ENCODE results near the gene KRTAP19-3.
"Not testable (repeated sequence)": the region's sequence is repeated elsewhere in the genome, so short reads cannot be mapped to it uniquely, and the experiment has no call there.

The KRTAP19-3 gene

GRCh38 chr21:30491963-30492428, at the start of gene KRTAP19-3:
Gene KRTAP19-3, minus strand, starts transcription at chr21:30492013. Its CDS starts 56 bp downstream, at chr21:30491957.
- no peak for DNase-seq

GRCh38 chr21:30518876-30519275, 27.1 kb upstream of the KRTAP19-3 start:
- no peak for DNase-seq

GRCh38 chr21:30515681-30516080, 23.9 kb upstream of the KRTAP19-3 start:
- DNase-seq: no peak

- not testable (repeated sequence) for DNase-seq
Observed at GRCh38 chr21:30505621-30506205, 13.9 kb upstream of the KRTAP19-3 start.

GRCh38 chr21:30502041-30502440, 10.2 kb upstream of the KRTAP19-3 start, which contains the start of gene KRTAP19-5:
Gene KRTAP19-5, minus strand, starts transcription at chr21:30502141. Its CDS starts 51 bp downstream, at chr21:30502090.
- DNase-seq: no peak

- no peak for DNase-seq
Observed at GRCh38 chr21:30497065-30497464, 5.3 kb upstream of the KRTAP19-3 start, which contains the start of gene KRTAP19-4. Gene KRTAP19-4, minus strand, starts transcription at chr21:30497165. Its CDS starts 55 bp downstream, at chr21:30497110.

GRCh38 chr21:30487336-30487735, 4.5 kb downstream of the KRTAP19-3 start, which contains the start of gene KRTAP19-2:
Gene KRTAP19-2, minus strand, starts transcription at chr21:30487436. Its CDS starts 88 bp downstream, at chr21:30487348.
- DNase-seq: no peak

- no peak for DNase-seq
Observed at GRCh38 chr21:30486180-30486579, 5.6 kb downstream of the KRTAP19-3 start.

- DNase-seq: no peak
Observed at GRCh38 chr21:30482130-30482529, 9.7 kb downstream of the KRTAP19-3 start.

- DNase-seq: no peak
Observed at GRCh38 chr21:30480145-30480544, 11.7 kb downstream of the KRTAP19-3 start, which contains the start of gene KRTAP19-1. Gene KRTAP19-1, minus strand, starts transcription at chr21:30480367. Its CDS starts 50 bp downstream, at chr21:30480317.

- DNase-seq: no peak
Observed at GRCh38 chr21:30479259-30479658, 12.6 kb downstream of the KRTAP19-3 start.

- no peak for DNase-seq
Observed at GRCh38 chr21:30478004-30478403, 13.8 kb downstream of the KRTAP19-3 start.

- no peak for DNase-seq
Observed at GRCh38 chr21:30468900-30469714, 22.7 kb downstream of the KRTAP19-3 start.

GRCh38 chr21:30463713-30464112, 28.1 kb downstream of the KRTAP19-3 start:
- DNase-seq: no peak

GRCh38 chr21:30448514-30448913, 43.3 kb downstream of the KRTAP19-3 start:
- no peak for DNase-seq

- no peak for DNase-seq
Observed at GRCh38 chr21:30447056-30447455, 44.8 kb downstream of the KRTAP19-3 start.

GRCh38 chr21:30444204-30444603, 47.6 kb downstream of the KRTAP19-3 start:
- no peak for DNase-seq

GRCh38 chr21:30443226-30443625, 48.6 kb downstream of the KRTAP19-3 start:
- no peak for DNase-seq

Measured in suppressor macrophage treated with lipopolysaccharide for 4 hours (primary cell).